ENCODE measurements around the gene EPS8. TPM values are rescaled to one million over a fixed set of nuclear protein-coding genes. Genes with fewer than 3 reads are reported as not detected.
A peak's percentile ranks its signal among the peaks of the same experiment; 100 is the strongest.

Gene EPS8
- total RNA-seq, 1 experiment from 2014 or later, result 7.5 TPM

DNA sequence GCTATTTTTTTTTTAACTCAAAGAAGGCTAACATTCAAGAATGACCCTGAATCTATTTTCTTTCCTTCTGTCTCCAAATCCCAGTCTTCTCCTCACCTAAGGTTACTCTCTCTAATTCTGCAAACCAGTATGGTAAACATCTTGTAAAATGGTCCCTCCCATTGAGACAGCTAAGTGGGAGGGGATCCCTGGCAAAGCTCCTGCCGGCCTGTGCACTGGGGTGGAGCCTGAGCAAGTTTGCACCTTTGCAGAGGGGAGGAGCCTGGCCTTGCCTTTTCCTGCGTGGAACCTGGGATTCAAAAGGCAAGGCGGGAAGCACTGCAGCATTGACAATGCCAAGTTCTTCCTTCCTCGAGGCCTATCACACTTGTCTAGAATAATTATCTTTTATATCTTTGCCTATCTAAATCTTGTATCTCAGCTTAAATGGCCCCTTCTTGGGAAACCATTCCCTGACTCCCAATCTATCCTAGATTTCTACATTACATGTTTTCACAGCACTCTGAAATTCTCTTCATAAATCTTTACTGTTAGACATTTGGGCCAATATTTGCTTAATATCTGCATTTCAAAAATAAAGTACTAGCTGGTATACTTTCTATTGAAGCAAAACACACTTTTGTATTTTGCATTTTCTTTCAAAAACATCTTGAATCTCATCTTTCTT, 83.0 kb downstream of the EPS8 start:
- peak; percentile 53 for DNase-seq (ENCODE audit: low spot score)

GRCh38 chr12:15705606-15706005, 83.6 kb downstream of the EPS8 start:
- H3K27ac Mint-ChIP-seq, result peak overlapping the region; percentile 37; the same call in 1 of the 2 replicates
- no peaks in the 10 kb centered on the region for H3K27me3 Mint-ChIP-seq (ENCODE audit: low read depth)
- no peak overlapping the region for H3K4me3 Mint-ChIP-seq
- POLR2A ChIA-PET, result no interaction called here
- H3K36me3 Mint-ChIP-seq, result no peaks in the 10 kb centered on the region
- no peak for DNase-seq (ENCODE audit: low spot score)
- ATAC-seq, result no peak
- CTCF ChIA-PET, result interaction anchor here (0.8 to 1.5 kb wide), 2 partner anchors 66 to 121 kb away, joined by 3 read pairs; no protein-coding TSS in a partner anchor
- peaks cover 24% of the 10 kb centered on the region for H3K4me1 Mint-ChIP-seq
- no peaks in the 10 kb centered on the region for H3K9me3 Mint-ChIP-seq
- no peak for TF ChIP-seq TEAD1 (CRISPR knock-in tag; IDR thresholded peaks at IDR 0.05)
- no peak for TF ChIP-seq ZBTB21 (CRISPR knock-in tag; IDR thresholded peaks at IDR 0.05; ENCODE audit: borderline replicate concordance)
- TF ChIP-seq RELA (CRISPR knock-in tag; IDR thresholded peaks at IDR 0.05; ENCODE audit: borderline replicate concordance), result no peak
- TF ChIP-seq ZNF138 (CRISPR knock-in tag; conservative IDR thresholded peaks at IDR 0.05), result no peak
- TF ChIP-seq, protein P1, sequence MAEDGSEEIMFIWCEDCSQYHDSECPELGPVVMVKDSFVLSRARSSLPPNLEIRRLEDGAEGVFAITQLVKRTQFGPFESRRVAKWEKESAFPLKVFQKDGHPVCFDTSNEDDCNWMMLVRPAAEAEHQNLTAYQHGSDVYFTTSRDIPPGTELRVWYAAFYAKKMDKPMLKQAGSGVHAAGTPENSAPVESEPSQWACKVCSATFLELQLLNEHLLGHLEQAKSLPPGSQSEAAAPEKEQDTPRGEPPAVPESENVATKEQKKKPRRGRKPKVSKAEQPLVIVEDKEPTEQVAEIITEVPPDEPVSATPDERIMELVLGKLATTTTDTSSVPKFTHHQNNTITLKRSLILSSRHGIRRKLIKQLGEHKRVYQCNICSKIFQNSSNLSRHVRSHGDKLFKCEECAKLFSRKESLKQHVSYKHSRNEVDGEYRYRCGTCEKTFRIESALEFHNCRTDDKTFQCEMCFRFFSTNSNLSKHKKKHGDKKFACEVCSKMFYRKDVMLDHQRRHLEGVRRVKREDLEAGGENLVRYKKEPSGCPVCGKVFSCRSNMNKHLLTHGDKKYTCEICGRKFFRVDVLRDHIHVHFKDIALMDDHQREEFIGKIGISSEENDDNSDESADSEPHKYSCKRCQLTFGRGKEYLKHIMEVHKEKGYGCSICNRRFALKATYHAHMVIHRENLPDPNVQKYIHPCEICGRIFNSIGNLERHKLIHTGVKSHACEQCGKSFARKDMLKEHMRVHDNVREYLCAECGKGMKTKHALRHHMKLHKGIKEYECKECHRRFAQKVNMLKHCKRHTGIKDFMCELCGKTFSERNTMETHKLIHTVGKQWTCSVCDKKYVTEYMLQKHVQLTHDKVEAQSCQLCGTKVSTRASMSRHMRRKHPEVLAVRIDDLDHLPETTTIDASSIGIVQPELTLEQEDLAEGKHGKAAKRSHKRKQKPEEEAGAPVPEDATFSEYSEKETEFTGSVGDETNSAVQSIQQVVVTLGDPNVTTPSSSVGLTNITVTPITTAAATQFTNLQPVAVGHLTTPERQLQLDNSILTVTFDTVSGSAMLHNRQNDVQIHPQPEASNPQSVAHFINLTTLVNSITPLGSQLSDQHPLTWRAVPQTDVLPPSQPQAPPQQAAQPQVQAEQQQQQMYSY (CRISPR knock-in tag; IDR thresholded peaks at IDR 0.05), result no peak
- no peak for TF ChIP-seq KAT7 (CRISPR knock-in tag; IDR thresholded peaks at IDR 0.05; ENCODE audit: borderline replicate concordance)
- TF ChIP-seq HMGA2 (CRISPR knock-in tag; IDR thresholded peaks at IDR 0.05), result no peak
- no peak for TF ChIP-seq SMAD3 (CRISPR knock-in tag; IDR thresholded peaks at IDR 0.05; ENCODE audit: borderline replicate concordance)
- TF ChIP-seq GRHL2 (CRISPR knock-in tag; IDR thresholded peaks at IDR 0.05; ENCODE audit: insufficient replicate concordance, severe bottlenecking), result no peak
- TF ChIP-seq, protein P2, sequence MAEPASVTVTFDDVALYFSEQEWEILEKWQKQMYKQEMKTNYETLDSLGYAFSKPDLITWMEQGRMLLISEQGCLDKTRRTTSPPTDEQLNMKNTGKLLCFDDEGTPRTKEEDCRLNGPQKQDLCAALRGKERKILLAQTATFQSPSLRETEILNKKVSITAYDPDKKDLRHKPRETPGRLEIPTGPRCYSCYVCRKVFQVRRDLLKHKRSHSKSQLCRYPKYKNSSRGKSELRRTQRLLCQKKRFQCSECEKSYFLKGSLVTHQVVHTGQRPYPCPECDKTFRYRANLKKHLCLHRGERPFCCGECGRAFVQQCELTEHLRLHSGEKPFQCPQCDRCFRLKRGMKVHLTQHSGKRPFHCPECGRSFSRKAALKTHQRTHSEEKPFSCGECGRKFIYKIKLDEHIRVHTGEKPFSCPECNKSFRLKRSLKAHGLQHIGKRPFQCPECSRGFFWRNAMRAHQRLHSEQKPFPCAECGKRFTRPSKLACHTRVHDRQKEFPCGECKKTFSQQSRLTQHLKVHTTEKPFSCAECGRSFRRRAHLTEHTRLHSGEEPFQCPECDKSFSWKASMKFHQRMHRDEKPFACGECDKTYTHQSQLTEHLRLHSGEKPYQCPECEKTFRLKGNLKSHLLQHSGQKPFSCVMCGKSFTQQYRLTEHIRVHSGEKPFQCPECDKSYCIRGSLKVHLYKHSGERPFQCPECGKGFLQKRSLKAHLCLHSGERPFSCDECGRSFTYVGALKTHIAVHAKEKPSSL (CRISPR knock-in tag; conservative IDR thresholded peaks at IDR 0.05), result no peak
- TF ChIP-seq, protein P3, sequence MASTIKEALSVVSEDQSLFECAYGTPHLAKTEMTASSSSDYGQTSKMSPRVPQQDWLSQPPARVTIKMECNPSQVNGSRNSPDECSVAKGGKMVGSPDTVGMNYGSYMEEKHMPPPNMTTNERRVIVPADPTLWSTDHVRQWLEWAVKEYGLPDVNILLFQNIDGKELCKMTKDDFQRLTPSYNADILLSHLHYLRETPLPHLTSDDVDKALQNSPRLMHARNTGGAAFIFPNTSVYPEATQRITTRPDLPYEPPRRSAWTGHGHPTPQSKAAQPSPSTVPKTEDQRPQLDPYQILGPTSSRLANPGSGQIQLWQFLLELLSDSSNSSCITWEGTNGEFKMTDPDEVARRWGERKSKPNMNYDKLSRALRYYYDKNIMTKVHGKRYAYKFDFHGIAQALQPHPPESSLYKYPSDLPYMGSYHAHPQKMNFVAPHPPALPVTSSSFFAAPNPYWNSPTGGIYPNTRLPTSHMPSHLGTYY (CRISPR knock-in tag; IDR thresholded peaks at IDR 0.05), result no peak
- no peak for TF ChIP-seq MLX (CRISPR knock-in tag; IDR thresholded peaks at IDR 0.05)
- TF ChIP-seq ESRRA (CRISPR knock-in tag; IDR thresholded peaks at IDR 0.05; ENCODE audit: borderline replicate concordance), result no peak
- TF ChIP-seq ZNF121 (CRISPR knock-in tag; IDR thresholded peaks at IDR 0.05), result no peak
- no peak for TF ChIP-seq EMX1 (CRISPR knock-in tag; IDR thresholded peaks at IDR 0.05)
- no peak for TF ChIP-seq JUN (CRISPR knock-in tag; IDR thresholded peaks at IDR 0.05)
- TF ChIP-seq SMAD4 (CRISPR knock-in tag; IDR thresholded peaks at IDR 0.05), result no peak
- no peak for TF ChIP-seq ZMAT4 (CRISPR knock-in tag; IDR thresholded peaks at IDR 0.05)

More for the DNA sequence above, 83.0 kb downstream of the EPS8 start:
- no peak overlapping the region for H3K4me3 Mint-ChIP-seq
- peak; percentile 99 for ATAC-seq
- H3K27ac Mint-ChIP-seq, result peak overlapping the region; percentile 37
- POLR2A ChIA-PET, result no interaction called here
- no peaks in the 10 kb centered on the region for H3K27me3 Mint-ChIP-seq (ENCODE audit: low read depth)
- CTCF ChIA-PET, result interaction anchor here (0.8 to 1.5 kb wide), 2 partner anchors 66 to 122 kb away, joined by 3 read pairs; no protein-coding TSS in a partner anchor
- H3K4me1 Mint-ChIP-seq, result peaks cover 24% of the 10 kb centered on the region
- no peaks in the 10 kb centered on the region for H3K9me3 Mint-ChIP-seq
- TF ChIP-seq NFE2L1 (CRISPR knock-in tag; IDR thresholded peaks at IDR 0.05) (no peak), NR3C1 (CRISPR knock-in tag; conservative IDR thresholded peaks at IDR 0.05; ENCODE audit: low read depth) (no peak), CREM (CRISPR knock-in tag; IDR thresholded peaks at IDR 0.05) (no peak), CBFB (CRISPR knock-in tag; IDR thresholded peaks at IDR 0.05; ENCODE audit: low read depth) (no peak), NFYB (CRISPR knock-in tag; conservative IDR thresholded peaks at IDR 0.05; ENCODE audit: low read depth) (no peak), JUN (CRISPR knock-in tag; IDR thresholded peaks at IDR 0.05) (no peak), SOX15 (CRISPR knock-in tag; IDR thresholded peaks at IDR 0.05) (no peak), NR1H2 (CRISPR knock-in tag; IDR thresholded peaks at IDR 0.05) (no peak), FOXP1 (CRISPR knock-in tag; IDR thresholded peaks at IDR 0.05; ENCODE audit: borderline replicate concordance) (no peak), ZBTB43 (CRISPR knock-in tag; IDR thresholded peaks at IDR 0.05) (no peak), E2F5 (CRISPR knock-in tag; IDR thresholded peaks at IDR 0.05) (no peak)
- no peaks in the 10 kb centered on the region for H3K36me3 Mint-ChIP-seq
